BE2C (cell line): ENCODE measurements around the gene ELOVL6.

ENCODE experiments used
- DNase-seq: peaks from one replicate; pipeline ENCODE4 v3.0.0-alpha.2; 2020
- H3K27me3 ChIP-seq: fragments of 250-450 bp; sonication (Bioruptor Pico); 2 replicates; pipeline ENCODE4 v1.5.1; 2020; ENCODE audit warnings: mild to moderate bottlenecking
- H3K36me3 ChIP-seq: fragments of 250-450 bp; sonication (Bioruptor Pico); 2 replicates; pipeline ENCODE4 v1.5.1; 2020; ENCODE audit warnings: mild to moderate bottlenecking
- H3K4me1 ChIP-seq: fragments of 250-450 bp; sonication (Bioruptor Pico); 2 replicates; pipeline ENCODE4 v1.5.1; 2020
- H3K4me3 ChIP-seq: 2 replicates; pipeline ENCODE4 v1.5.1; 2011; ENCODE audit warnings: low read depth, low read length
- H3K9me3 ChIP-seq: fragments of 250-450 bp; sonication (Bioruptor Pico); 2 replicates; pipeline ENCODE4 v1.5.1; 2020
- TF ChIP-seq, protein P1 (sequence below): IDR thresholded peaks from 2 replicates; pipeline ENCODE4 v1.5.1; 2012; ENCODE audit warnings: mild to moderate bottlenecking, low read depth, low read length

The ELOVL6 gene

DNA sequence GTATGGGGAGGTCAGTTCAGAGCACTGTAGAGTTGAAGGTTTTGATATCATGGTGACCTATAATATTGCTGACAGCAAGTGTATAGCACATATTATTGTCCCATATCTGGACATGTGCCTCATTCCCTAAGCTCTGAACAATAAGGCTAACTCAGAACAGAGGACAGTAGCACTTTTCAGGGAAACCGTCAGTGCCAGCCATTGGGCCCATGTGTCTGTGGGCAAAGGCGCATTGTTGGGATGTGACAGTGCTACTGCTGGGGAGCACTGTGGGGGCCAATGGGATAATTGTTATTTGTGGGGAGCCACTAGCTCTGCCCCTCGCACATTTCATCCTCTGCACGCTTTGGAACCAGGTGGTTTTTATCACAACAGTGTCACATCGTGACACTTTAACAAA is 136.2 kb downstream of the ELOVL6 start:
- H3K9me3 ChIP-seq: no peaks in the 10 kb centered on the region
- no peak overlapping the region for H3K4me3 ChIP-seq
- DNase-seq: no peak
- no peaks in the 10 kb centered on the region; the same call in 1 of the 2 replicates for H3K36me3 ChIP-seq
- TF ChIP-seq, protein P1, sequence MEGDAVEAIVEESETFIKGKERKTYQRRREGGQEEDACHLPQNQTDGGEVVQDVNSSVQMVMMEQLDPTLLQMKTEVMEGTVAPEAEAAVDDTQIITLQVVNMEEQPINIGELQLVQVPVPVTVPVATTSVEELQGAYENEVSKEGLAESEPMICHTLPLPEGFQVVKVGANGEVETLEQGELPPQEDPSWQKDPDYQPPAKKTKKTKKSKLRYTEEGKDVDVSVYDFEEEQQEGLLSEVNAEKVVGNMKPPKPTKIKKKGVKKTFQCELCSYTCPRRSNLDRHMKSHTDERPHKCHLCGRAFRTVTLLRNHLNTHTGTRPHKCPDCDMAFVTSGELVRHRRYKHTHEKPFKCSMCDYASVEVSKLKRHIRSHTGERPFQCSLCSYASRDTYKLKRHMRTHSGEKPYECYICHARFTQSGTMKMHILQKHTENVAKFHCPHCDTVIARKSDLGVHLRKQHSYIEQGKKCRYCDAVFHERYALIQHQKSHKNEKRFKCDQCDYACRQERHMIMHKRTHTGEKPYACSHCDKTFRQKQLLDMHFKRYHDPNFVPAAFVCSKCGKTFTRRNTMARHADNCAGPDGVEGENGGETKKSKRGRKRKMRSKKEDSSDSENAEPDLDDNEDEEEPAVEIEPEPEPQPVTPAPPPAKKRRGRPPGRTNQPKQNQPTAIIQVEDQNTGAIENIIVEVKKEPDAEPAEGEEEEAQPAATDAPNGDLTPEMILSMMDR: no peak
- peaks cover 2% of the 10 kb centered on the region for H3K4me1 ChIP-seq
- H3K27me3 ChIP-seq: no peaks in the 10 kb centered on the region

DNA sequence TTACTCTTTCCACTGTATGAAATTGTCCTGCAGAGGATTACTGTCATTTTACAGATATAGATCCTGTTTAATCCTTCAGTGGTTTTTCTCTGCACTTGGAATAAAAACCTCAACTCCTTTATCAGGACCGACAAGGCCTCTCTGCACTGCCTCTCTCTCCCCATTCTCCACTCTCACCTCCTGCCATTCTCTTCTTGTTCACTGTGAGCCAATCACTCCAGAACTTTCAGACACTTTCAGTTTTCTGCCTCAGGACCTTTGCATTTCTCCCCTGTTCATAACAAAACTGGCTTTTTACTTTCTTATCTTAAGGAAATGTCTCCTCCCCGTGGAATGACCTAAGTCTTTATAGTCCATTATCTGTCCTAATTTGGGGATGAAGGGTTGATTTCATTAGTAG is 137.3 kb downstream of the ELOVL6 start:
- Histone ChIP-seq H3K9me3 (no peaks in the 10 kb centered on the region), H3K4me1 (peaks cover 2% of the 10 kb centered on the region)
- TF ChIP-seq, protein P1: no peak

DNA sequence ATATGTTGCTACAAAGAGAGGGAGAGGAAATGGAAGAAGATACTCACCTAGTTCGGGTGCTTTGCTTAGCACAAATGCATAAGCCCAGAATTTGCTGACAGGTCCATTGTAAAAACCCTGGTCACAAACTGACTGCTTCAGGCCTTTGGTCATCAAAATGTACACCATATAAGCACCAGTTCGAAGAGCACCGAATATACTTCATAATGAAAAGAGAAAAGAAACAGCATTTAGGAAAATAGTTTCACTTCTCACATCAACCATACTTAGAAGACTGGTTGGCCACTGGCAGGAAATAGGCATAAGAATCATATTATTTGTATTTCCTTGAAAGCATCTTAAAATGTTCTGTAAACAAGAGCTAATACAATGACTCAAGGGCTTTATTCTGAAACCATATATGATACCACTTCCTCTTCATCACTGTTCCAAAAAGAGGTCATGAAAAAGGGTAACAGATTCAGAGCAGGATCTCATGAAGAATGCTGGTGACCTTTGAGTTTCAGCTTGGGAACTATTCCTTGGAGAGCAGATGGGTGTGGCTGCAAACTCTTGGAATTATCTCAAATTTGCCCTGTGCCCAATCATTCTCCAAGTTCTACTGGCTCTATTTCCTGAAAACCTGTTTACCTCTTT is 138.7 kb downstream of the ELOVL6 start:
- TF ChIP-seq, protein P1: no peak
- Histone ChIP-seq H3K4me3 (no peak overlapping the region), H3K9me3 (no peaks in the 10 kb centered on the region)

More for the DNA sequence above, 137.3 kb downstream of the ELOVL6 start:
- DNase-seq: no peak
- H3K27me3 ChIP-seq: no peaks in the 10 kb centered on the region
- no peak overlapping the region for H3K4me3 ChIP-seq
- no peaks in the 10 kb centered on the region; the same call in 1 of the 2 replicates for H3K36me3 ChIP-seq

DNA sequence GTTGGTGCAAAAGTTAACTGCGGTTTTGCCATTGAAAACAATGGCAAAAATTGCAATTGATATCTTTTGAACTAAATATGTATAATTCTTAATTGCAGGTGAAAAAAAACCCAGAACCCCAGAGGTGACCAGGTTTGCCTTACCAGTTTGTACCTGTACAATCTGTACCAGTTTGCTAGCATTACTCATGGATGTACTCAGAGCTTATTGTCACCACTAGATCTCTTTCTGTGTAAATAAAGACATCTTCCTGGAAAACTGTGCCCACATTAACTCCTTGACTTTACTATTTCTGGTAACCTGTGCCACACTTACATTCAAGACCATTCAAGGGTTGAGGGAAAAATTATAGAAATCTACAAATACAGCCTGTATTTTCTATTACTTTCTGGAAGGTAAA is 139.7 kb downstream of the ELOVL6 start:
- Histone ChIP-seq H3K9me3 (no peaks in the 10 kb centered on the region), H3K27me3 (no peaks in the 10 kb centered on the region), H3K36me3 (no peaks in the 10 kb centered on the region; the same call in 1 of the 2 replicates), H3K4me3 (no peak overlapping the region), H3K4me1 (no peaks in the 10 kb centered on the region)
- TF ChIP-seq, protein P1: no peak
- DNase-seq: no peak

More for the DNA sequence above, 138.7 kb downstream of the ELOVL6 start:
- Histone ChIP-seq H3K36me3 (no peaks in the 10 kb centered on the region; the same call in 1 of the 2 replicates), H3K4me1 (peaks cover 2% of the 10 kb centered on the region; the same call in 1 of the 2 replicates), H3K27me3 (no peaks in the 10 kb centered on the region)
- no peak for DNase-seq

DNA sequence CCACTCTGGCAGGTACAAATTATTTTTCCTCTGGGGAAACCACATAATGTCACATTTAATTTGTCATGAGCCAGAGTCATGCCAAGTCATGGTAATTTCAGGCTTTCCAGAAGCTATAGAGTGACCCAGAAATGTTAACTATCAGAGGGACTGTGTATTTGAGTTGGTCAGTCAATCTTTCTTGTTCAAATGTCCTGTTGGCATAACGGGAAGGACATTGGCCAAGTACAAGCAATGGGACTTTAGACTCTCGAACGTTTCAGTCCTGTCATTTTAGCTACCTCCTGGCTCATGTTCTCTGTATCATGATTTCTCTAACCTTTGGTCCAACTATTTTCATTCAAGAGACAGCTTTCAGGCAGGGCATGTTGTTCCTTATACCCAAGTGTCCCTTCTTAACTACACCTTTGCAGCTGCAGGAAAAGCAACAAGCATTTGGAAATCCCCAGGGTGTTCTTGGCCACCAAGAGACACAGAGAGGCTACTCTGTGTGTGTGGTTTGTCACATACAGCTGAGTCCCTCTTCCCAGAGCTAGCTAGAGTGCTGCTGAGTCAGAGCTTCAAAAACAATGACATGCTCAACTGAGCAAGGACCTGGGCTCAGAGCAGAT is 143.2 kb downstream of the ELOVL6 start:
- Histone ChIP-seq H3K36me3 (peaks cover 4% of the 10 kb centered on the region), H3K9me3 (no peaks in the 10 kb centered on the region), H3K4me1 (no peaks in the 10 kb centered on the region; the same call in 1 of the 2 replicates), H3K4me3 (no peak overlapping the region), H3K27me3 (no peaks in the 10 kb centered on the region)
- no peak for DNase-seq
- TF ChIP-seq, protein P1: no peak
